Smooth muscle cell (in vitro differentiated cells): Measurements from ENCODE around the gene CUX1. TPM values are rescaled to one million over a fixed set of nuclear protein-coding genes. Genes with fewer than 3 reads are reported as not detected.

ENCODE experiments used
- DNase-seq: peaks from one replicate; lab custom pipeline; 2025; ENCODE audit not compliant: unreplicated experiment; lab: John Stamatoyannopoulos, UW
- H2AFZ ChIP-seq: fragments of 200-600 bp; sonication (generic); 2 replicates; pipeline ENCODE4 v1.6.0; 2016; ENCODE audit warnings: antibody characterized with exemption, low read depth, mild to moderate bottlenecking
- H3F3A ChIP-seq: fragments of 200-600 bp; sonication (generic); 2 replicates; pipeline ENCODE4 v1.6.0; 2017; ENCODE audit warnings: antibody characterized with exemption, low read depth
- H3K27ac ChIP-seq: fragments of 200-600 bp; sonication (generic); 2 replicates; pipeline ENCODE4 v1.5.1; 2016; ENCODE audit warnings: low read depth, mild to moderate bottlenecking
- H3K27me3 ChIP-seq: fragments of 200-600 bp; sonication (generic); 2 replicates; pipeline ENCODE4 v1.6.1; 2016; ENCODE audit warnings: low read depth, mild to moderate bottlenecking
- H3K36me3 ChIP-seq: fragments of 200-600 bp; sonication (generic); 2 replicates; pipeline ENCODE4 v1.5.1; 2016; ENCODE audit warnings: low read depth
- H3K4me1 ChIP-seq: fragments of 200-600 bp; sonication (generic); 2 replicates; pipeline ENCODE4 v1.5.1; 2016; ENCODE audit warnings: low read depth
- H3K4me2 ChIP-seq: fragments of 200-600 bp; sonication (generic); 2 replicates; pipeline ENCODE4 v1.6.0; 2016; ENCODE audit warnings: mild to moderate bottlenecking
- H3K4me3 ChIP-seq: fragments of 200-600 bp; sonication (generic); 2 replicates; pipeline ENCODE4 v1.5.1; 2016; ENCODE audit warnings: mild to moderate bottlenecking
- H3K79me2 ChIP-seq: fragments of 200-600 bp; sonication (generic); 2 replicates; pipeline ENCODE4 v1.6.0; 2016; ENCODE audit warnings: low read depth, mild to moderate bottlenecking
- H3K9ac ChIP-seq: fragments of 200-600 bp; sonication (generic); 2 replicates; pipeline ENCODE4 v1.6.0; 2016; ENCODE audit warnings: low read depth
- H3K9me3 ChIP-seq: fragments of 200-600 bp; sonication (generic); replicated peaks from 2 replicates; pipeline ENCODE4 v1.5.1; 2016; ENCODE audit warnings: low read depth
- H4K20me1 ChIP-seq: fragments of 200-600 bp; sonication (generic); 2 replicates; pipeline ENCODE4 v1.6.0; 2016; ENCODE audit warnings: low read depth
- CTCF ChIP-seq: fragments of 200-600 bp; sonication (generic); IDR thresholded peaks from 2 replicates; pipeline ENCODE4 v1.5.1; 2017; ENCODE audit warnings: borderline replicate concordance, mild to moderate bottlenecking, antibody characterized with exemption; ENCODE audit not compliant: insufficient read depth, poor library complexity, severe bottlenecking
- WGBS: methylation state at CpG from one replicate; pipeline ENCODE4 v1.1.7; 2016; ENCODE audit warnings: low lambda C conversion rate; 5-methylcytosine and 5-hydroxymethylcytosine counted together
- polyA plus RNA-seq: library from polyadenylated mRNA; unstranded; fragments of >200 nt; fragmentation: Nextera tagmentation; extraction: Ambion mirVana; gene quantifications from 2 replicates; pipeline ENCODE4 v1.2.1, GENCODE V29; 2016
- total RNA-seq: library from RNA; depleted of rRNA; stranded (reverse); fragments of >200 nt; gene quantifications from 2 replicates; pipeline ENCODE4 v1.2.3, GENCODE V29; 2014

The CUX1 gene
- total and polyA plus RNA-seq, 2 experiments from 2014 or later = 56.3 to 78.4 TPM

DNA sequence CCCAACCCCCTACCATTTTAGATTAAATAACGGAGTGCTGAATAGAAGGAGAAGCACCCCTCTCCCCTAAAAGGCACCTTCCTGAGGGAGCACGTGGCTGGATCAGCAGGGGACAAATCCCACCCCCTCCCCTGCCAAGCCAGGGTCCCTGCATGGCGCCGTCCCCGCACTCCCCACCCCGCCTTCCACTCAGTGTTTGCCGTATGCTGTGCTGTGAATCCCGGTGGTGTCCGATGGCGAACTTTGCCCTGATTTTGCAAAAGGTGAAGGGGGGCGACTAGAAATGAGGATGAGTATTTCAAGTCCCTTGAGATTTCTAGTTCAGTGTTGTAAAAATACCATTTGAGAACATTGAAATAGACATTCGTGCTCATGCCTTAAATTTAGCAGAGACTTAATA is 385.8 kb downstream of the CUX1 start:
- Histone ChIP-seq H3K27ac (no peak overlapping the region), H4K20me1 (peaks cover 21% of the 10 kb centered on the region), H2AFZ (no peak overlapping the region), H3K4me3 (no peak overlapping the region), H3K9me3 (no peaks in the 10 kb centered on the region), H3K4me1 (no peaks in the 10 kb centered on the region), H3K27me3 (no peaks in the 10 kb centered on the region), H3K79me2 (no peaks in the 10 kb centered on the region), H3K9ac (no peak overlapping the region), H3K36me3 (no peaks in the 10 kb centered on the region), H3F3A (no peaks in the 10 kb centered on the region), H3K4me2 (no peak overlapping the region)
- no peak for TF ChIP-seq CTCF
- 92% methylated on average over 12 of the region's 12 CpGs for WGBS
- DNase-seq = no peak

GRCh38 chr7:102204212-102204611 is 386.8 kb downstream of the CUX1 start:
- DNase-seq = no peak
- Histone ChIP-seq H3F3A (no peaks in the 10 kb centered on the region), H3K79me2 (no peaks in the 10 kb centered on the region), H3K9ac (no peak overlapping the region), H3K9me3 (no peaks in the 10 kb centered on the region), H3K36me3 (no peaks in the 10 kb centered on the region), H3K4me3 (no peak overlapping the region), H2AFZ (no peak overlapping the region), H3K27me3 (no peaks in the 10 kb centered on the region), H3K4me2 (no peak overlapping the region), H3K27ac (no peak overlapping the region), H4K20me1 (peaks cover 30% of the 10 kb centered on the region), H3K4me1 (peaks cover 4% of the 10 kb centered on the region)
- no peak for TF ChIP-seq CTCF
- over 99% methylated on average over 16 of the region's 16 CpGs for WGBS

GRCh38 chr7:102205915-102206314 is 388.5 kb downstream of the CUX1 start:
- no peak overlapping the region for H3K4me2 ChIP-seq
- H3K27ac ChIP-seq = no peak overlapping the region
- no peaks in the 10 kb centered on the region for H3K27me3 ChIP-seq
- H3F3A ChIP-seq = no peaks in the 10 kb centered on the region
- H3K9me3 ChIP-seq = no peaks in the 10 kb centered on the region
- no peak for TF ChIP-seq CTCF
- no peak overlapping the region for H3K9ac ChIP-seq
- peaks cover 4% of the 10 kb centered on the region for H3K79me2 ChIP-seq
- H3K4me1 ChIP-seq = peaks cover 4% of the 10 kb centered on the region
- DNase-seq = no peak
- H2AFZ ChIP-seq = no peak overlapping the region
- peaks cover 3% of the 10 kb centered on the region for H3K36me3 ChIP-seq
- no peak overlapping the region for H3K4me3 ChIP-seq
- 99% methylated on average over 15 of the region's 15 CpGs for WGBS
- peaks cover 35% of the 10 kb centered on the region for H4K20me1 ChIP-seq

DNA sequence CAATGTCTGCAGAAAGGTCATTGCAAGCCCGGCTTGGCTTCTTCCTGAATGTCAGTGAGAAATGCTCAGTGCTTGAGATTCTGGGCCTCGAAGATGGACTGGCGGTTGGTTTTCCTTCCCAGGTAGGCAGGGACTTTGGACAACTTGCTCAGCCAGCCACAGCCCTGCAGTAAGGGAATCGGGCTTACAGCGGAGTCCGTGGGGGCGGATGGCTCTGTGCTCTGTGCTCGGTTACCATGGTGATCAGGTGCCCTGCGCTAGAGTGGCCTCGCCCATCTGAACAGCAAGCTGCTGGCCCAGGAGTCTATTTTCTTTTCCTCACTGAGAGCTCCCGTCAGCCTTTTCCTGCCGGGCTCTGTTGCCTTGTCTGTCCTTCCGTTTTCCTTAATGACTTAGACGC is 391.4 kb downstream of the CUX1 start:
- no peak for TF ChIP-seq CTCF
- H3K9ac ChIP-seq = no peak overlapping the region
- no peak overlapping the region for H3K4me2 ChIP-seq
- no peak overlapping the region for H3K4me3 ChIP-seq
- H3K36me3 ChIP-seq = peaks cover 3% of the 10 kb centered on the region
- no peaks in the 10 kb centered on the region for H3K27me3 ChIP-seq
- H2AFZ ChIP-seq = no peak overlapping the region
- 95% methylated on average over 14 of the region's 14 CpGs for WGBS
- no peaks in the 10 kb centered on the region for H3K9me3 ChIP-seq
- no peak overlapping the region for H3K27ac ChIP-seq
- peaks cover 36% of the 10 kb centered on the region for H4K20me1 ChIP-seq
- H3K79me2 ChIP-seq = peaks cover 4% of the 10 kb centered on the region
- DNase-seq = no peak
- H3F3A ChIP-seq = no peaks in the 10 kb centered on the region
- peaks cover 4% of the 10 kb centered on the region for H3K4me1 ChIP-seq
